Sigmoid colon (tissue), 7 donors: ENCODE measurements around the gene SPTBN4. TPM values are rescaled to one million over a fixed set of nuclear protein-coding genes. Genes with fewer than 3 reads are reported as not detected.

Source experiments
- DNase-seq: peaks from one replicate; pipeline ENCODE4 v3.0.0-alpha.2; 2019
- H3K27ac ChIP-seq, 4 donors: fragments of 200-600 bp; sonication (generic); one replicate each; pipeline ENCODE4 v1.5.1; 2016 to 2019; ENCODE audit warnings: mild to moderate bottlenecking in 1 of 4
- H3K27me3 ChIP-seq, 3 donors: fragments of 200-600 bp; sonication (generic); one replicate each; pipeline ENCODE4 v1.5.1; 2019; ENCODE audit warnings: mild to moderate bottlenecking in 1 of 3
- H3K36me3 ChIP-seq, 4 donors: fragments of 200-600 bp; sonication (generic); one replicate each; pipeline ENCODE4 v1.5.1; 2016 to 2019
- H3K4me1 ChIP-seq, 4 donors: fragments of 200-600 bp; sonication (generic); one replicate each; pipeline ENCODE4 v1.5.1; 2017 to 2019
- H3K4me3 ChIP-seq, 4 donors: fragments of 200-600 bp; sonication (generic); one replicate each; pipeline ENCODE4 v1.5.1; 2017 to 2019; ENCODE audit warnings: mild to moderate bottlenecking in 2 of 4, moderate library complexity in 1 of 4
- H3K9me3 ChIP-seq, 4 donors: fragments of 200-600 bp in 3 of 4; sonication (generic) in 3 of 4; one replicate each; pipeline versions ENCODE4 v1.5.1 to v1.6.1; 2013 to 2019
- CTCF ChIP-seq, 4 experiments: fragments of 450-650 bp in 3 of 4; fragments of 200-600 bp in 1 of 4; IDR thresholded peaks; one replicate each; pipeline ENCODE4 v1.5.1; 2016 to 2019; ENCODE audit warnings: antibody characterized with exemption in 4 of 4, mild to moderate bottlenecking in 3 of 4, moderate library complexity in 2 of 4
- EP300 ChIP-seq, 4 donors: sonication (generic); formaldehyde crosslinking; IDR thresholded peaks; one replicate each; pipeline ENCODE4 v1.6.1; 2017; ENCODE audit warnings: antibody characterized with exemption in 4 of 4
- POLR2A ChIP-seq, 2 donors: fragments of 450-650 bp; IDR thresholded peaks; one replicate each; pipeline ENCODE4 v1.6.1; 2016; ENCODE audit warnings: antibody characterized with exemption in 2 of 2, mild to moderate bottlenecking in 2 of 2, moderate library complexity in 2 of 2
- POLR2AphosphoS5 ChIP-seq, 4 donors: sonication (generic); formaldehyde crosslinking; IDR thresholded peaks; one replicate each; pipeline ENCODE4 v1.6.1; 2017; ENCODE audit warnings: antibody characterized with exemption in 4 of 4
- WGBS, 2 donors: extraction: QIAGEN DNeasy Blood & Tissue Kit; methylation state at CpG; one replicate each; pipeline ENCODE4 v1.1.7; 2013; 5-methylcytosine and 5-hydroxymethylcytosine counted together
- intact Hi-C: fragments of 100-400 bp; cut with DNase I; formaldehyde crosslinking; loops from one replicate; pipeline ENCODE4 v1.15.1; 2023
- polyA plus RNA-seq, 3 donors: library from polyadenylated mRNA; stranded (reverse); fragments of 200-250 nt; gene quantifications; one replicate each; pipeline ENCODE4 v1.2.3, GENCODE V29; 2013
- total RNA-seq, 4 donors: library from RNA; depleted of rRNA; stranded (reverse); fragments of >200 nt; gene quantifications; one replicate each; pipeline ENCODE4 v1.1.0, GENCODE V29; 2016
- donor health status: healthy with polysubstance abuse.
- donor health status: Bipolar disorder and iron deficiency.
- donor health status: healthy.

Gene SPTBN4
- total and polyA plus RNA-seq, 7 donors: 0.23 to 5.0 (median 1.8) TPM; not detected in 1

GRCh38 chr19:40576151-40576584 lies 109.4 kb downstream of the SPTBN4 start:
- WGBS, 2 donors: 3 to 6% methylated on average over 22 of the region's 22 CpGs
- Histone ChIP-seq H3K27ac (peak overlapping the region; percentile 77 to 87 (median 84)), H3K27me3 (no peaks in the 10 kb centered on the region), H3K4me1 (peaks cover 0 to 26% (median 14%) of the 10 kb centered on the region in 4 donors), H3K4me3 (peak overlapping the region; percentile 65 to 92 (median 83)), H3K36me3 (peaks cover 0 to 13% (median 9%) of the 10 kb centered on the region in 4 donors), H3K9me3 (no peaks in the 10 kb centered on the region)
- intact Hi-C loops: loop anchor here (2.0 kb wide), 1 partner anchor 21 kb away; no protein-coding TSS in a partner anchor
- DNase-seq: no peak
- TF ChIP-seq CTCF (IDR thresholded peaks at IDR 0.05) (no peak), POLR2AphosphoS5 (IDR thresholded peaks at IDR 0.05) (no peak), EP300 (IDR thresholded peaks at IDR 0.05) (no peak), POLR2A (IDR thresholded peaks at IDR 0.05) (no peak)

- Histone ChIP-seq H3K4me3 (peak within 1 kb of the TSS; percentile 65 to 92 (median 83)), H3K4me1 (peaks cover 0 to 26% (median 14%) of the 10 kb centered on the region in 4 donors), H3K36me3 (peaks cover 0 to 19% (median 10%) of the 10 kb centered on the region in 4 donors), H3K27ac (peak within 1 kb of the TSS; percentile 77 to 87 (median 84)), H3K9me3 (no peaks in the 10 kb centered on the region), H3K27me3 (no peaks in the 10 kb centered on the region)
- peak; percentile 98 for DNase-seq
- peak; percentile 40 to 51 for TF ChIP-seq POLR2A (IDR thresholded peaks at IDR 0.05)
- TF ChIP-seq EP300 (IDR thresholded peaks at IDR 0.05): no peak
- TF ChIP-seq CTCF (IDR thresholded peaks at IDR 0.05): no peak
- TF ChIP-seq POLR2AphosphoS5 (IDR thresholded peaks at IDR 0.05): peak; percentile 38 to 81 (median 73)
- intact Hi-C loops: loop anchor here (2.0 kb wide), 1 partner anchor 20 kb away; no protein-coding TSS in a partner anchor
- 1 to 2% methylated on average over 54 to 55 of the region's 55 CpGs for WGBS, 2 donors
These were observed 110.0 kb downstream of the SPTBN4 start, which contains the start of gene SHKBP1 for GRCh38 chr19:40576585-40577451. Gene SHKBP1 (plus strand): TSS chr19:40576873. CDS start chr19:40576900, 27 bp downstream.

GRCh38 chr19:40578442-40578908 lies 111.7 kb downstream of the SPTBN4 start:
- DNase-seq: no peak
- Histone ChIP-seq H3K27me3 (no peaks in the 10 kb centered on the region), H3K36me3 (peaks cover 0 to 36% (median 13%) of the 10 kb centered on the region in 4 donors), H3K9me3 (no peaks in the 10 kb centered on the region), H3K4me1 (peaks cover 0 to 26% (median 14%) of the 10 kb centered on the region in 4 donors), H3K4me3 (no peak overlapping the region), H3K27ac (no peak overlapping the region)
- intact Hi-C loops: no loop called here
- 90 to 91% methylated on average over 12 of the region's 12 CpGs for WGBS, 2 donors
- TF ChIP-seq EP300 (IDR thresholded peaks at IDR 0.05) (no peak), CTCF (IDR thresholded peaks at IDR 0.05) (no peak), POLR2AphosphoS5 (IDR thresholded peaks at IDR 0.05) (no peak), POLR2A (IDR thresholded peaks at IDR 0.05) (no peak)

GRCh38 chr19:40580619-40581018 lies 113.8 kb downstream of the SPTBN4 start:
- intact Hi-C loops: no loop called here
- H3K4me1 ChIP-seq: peaks cover 0 to 26% (median 14%) of the 10 kb centered on the region in 4 donors
- H3K36me3 ChIP-seq: peaks cover 0 to 47% (median 13%) of the 10 kb centered on the region in 4 donors
- no peak for TF ChIP-seq POLR2A (IDR thresholded peaks at IDR 0.05)
- no peak for TF ChIP-seq POLR2AphosphoS5 (IDR thresholded peaks at IDR 0.05)
- TF ChIP-seq EP300 (IDR thresholded peaks at IDR 0.05): no peak
- no peak for TF ChIP-seq CTCF (IDR thresholded peaks at IDR 0.05)
- no peak overlapping the region for H3K4me3 ChIP-seq
- 97 to 98% methylated on average over 13 of the region's 13 CpGs for WGBS, 2 donors
- no peak for DNase-seq
- no peaks in the 10 kb centered on the region for H3K9me3 ChIP-seq
- H3K27ac ChIP-seq: no peak overlapping the region
- no peaks in the 10 kb centered on the region for H3K27me3 ChIP-seq
